ENCODE measurements around the gene LTBP3.

The LTBP3 gene

GRCh38 chr11:65558002-65558929 is at the start of gene LTBP3:
TSS of gene LTBP3 (minus strand) at chr11:65558359. CDS start at chr11:65557959, 400 bp downstream.
- in situ Hi-C loops (cut with HindIII; ENCODE audit: low sequenced_read_pairs): no loop called here

GRCh38 chr11:65606876-65607613 is 48.9 kb upstream of the LTBP3 start:
- in situ Hi-C loops (cut with HindIII; ENCODE audit: low sequenced_read_pairs): no loop called here

- in situ Hi-C loops (cut with HindIII; ENCODE audit: low sequenced_read_pairs): no loop called here
These were observed 46.1 kb upstream of the LTBP3 start for GRCh38 chr11:65604258-65604657.

- in situ Hi-C loops (cut with HindIII; ENCODE audit: low sequenced_read_pairs): no loop called here
These were observed 41.7 kb upstream of the LTBP3 start for GRCh38 chr11:65599955-65600246.

GRCh38 chr11:65599216-65599954 is 41.2 kb upstream of the LTBP3 start:
- in situ Hi-C loops (cut with HindIII; ENCODE audit: low sequenced_read_pairs): no loop called here

GRCh38 chr11:65598258-65598699 is 40.1 kb upstream of the LTBP3 start:
- in situ Hi-C loops (cut with HindIII; ENCODE audit: low sequenced_read_pairs): no loop called here

- in situ Hi-C loops (cut with HindIII; ENCODE audit: low sequenced_read_pairs): no loop called here
These were observed 38.4 kb upstream of the LTBP3 start for GRCh38 chr11:65596520-65596919.

GRCh38 chr11:65595543-65596281 is 37.6 kb upstream of the LTBP3 start, which contains the start of gene KCNK7:
TSS of gene KCNK7 (minus strand) at chr11:65595800. CDS start at chr11:65595772, 28 bp downstream.
- in situ Hi-C loops (cut with HindIII; ENCODE audit: low sequenced_read_pairs): no loop called here

- in situ Hi-C loops (cut with HindIII; ENCODE audit: low sequenced_read_pairs): no loop called here
These were observed 37.0 kb upstream of the LTBP3 start for GRCh38 chr11:65595131-65595530.

- in situ Hi-C loops (cut with HindIII; ENCODE audit: low sequenced_read_pairs): no loop called here
These were observed 35.6 kb upstream of the LTBP3 start for GRCh38 chr11:65593518-65594414.

- in situ Hi-C loops (cut with HindIII; ENCODE audit: low sequenced_read_pairs): no loop called here
These were observed 34.8 kb upstream of the LTBP3 start for GRCh38 chr11:65592858-65593517.

- in situ Hi-C loops (cut with HindIII; ENCODE audit: low sequenced_read_pairs): no loop called here
These were observed 34.0 kb upstream of the LTBP3 start for GRCh38 chr11:65591939-65592857.

- in situ Hi-C loops (cut with HindIII; ENCODE audit: low sequenced_read_pairs): no loop called here
These were observed 32.1 kb upstream of the LTBP3 start for GRCh38 chr11:65590240-65590738.

- in situ Hi-C loops (cut with HindIII; ENCODE audit: low sequenced_read_pairs): no loop called here
These were observed 31.5 kb upstream of the LTBP3 start for GRCh38 chr11:65589444-65590239.

- in situ Hi-C loops (cut with HindIII; ENCODE audit: low sequenced_read_pairs): no loop called here
These were observed 30.3 kb upstream of the LTBP3 start for GRCh38 chr11:65588199-65589054.

GRCh38 chr11:65586676-65587075 is 28.5 kb upstream of the LTBP3 start:
- in situ Hi-C loops (cut with HindIII; ENCODE audit: low sequenced_read_pairs): no loop called here
